Large intestine (tissue), 3 donors: ENCODE results near the gene GLE1. TPM values are rescaled to one million over a fixed set of nuclear protein-coding genes. Genes with fewer than 3 reads are reported as not detected.
A peak's percentile ranks its signal among the peaks of the same experiment; 100 is the strongest.
"Not testable (repeated sequence)": the region's sequence is repeated elsewhere in the genome, so short reads cannot be mapped to it uniquely, and the experiment has no call there.

Experiments used
- DNase-seq, 2 donors: peaks; one replicate each; pipeline versions ENCODE4 v3.0.0 to v3.0.0-alpha.2; 2013
- H3K27ac ChIP-seq: one replicate; pipeline ENCODE4 v1.5.1; 2013; ENCODE audit warnings: low read length
- H3K27me3 ChIP-seq: 2 replicates; pipeline ENCODE4 v1.6.1; 2013; ENCODE audit warnings: low read length; ENCODE audit not compliant: control insufficient read depth, insufficient read depth
- H3K36me3 ChIP-seq: 2 replicates; pipeline ENCODE4 v1.6.1; 2013; ENCODE audit warnings: low read length; ENCODE audit not compliant: control insufficient read depth, insufficient read depth
- H3K4me1 ChIP-seq: one replicate; pipeline ENCODE4 v1.6.1; 2013; ENCODE audit warnings: low read length; ENCODE audit not compliant: control insufficient read depth, insufficient read depth
- H3K4me3 ChIP-seq: one replicate; pipeline ENCODE4 v1.5.1; 2013; ENCODE audit warnings: low read length
- H3K9me3 ChIP-seq: one replicate; pipeline ENCODE4 v1.6.1; 2013; ENCODE audit warnings: mild to moderate bottlenecking, low read depth, low read length, moderate library complexity; ENCODE audit not compliant: control insufficient read depth
- WGBS: methylation state at CpG from one replicate; pipeline ENCODE4 v1.1.5; 2013; ENCODE audit warnings: low lambda C conversion rate; ENCODE audit not compliant: insufficient coverage; 5-methylcytosine and 5-hydroxymethylcytosine counted together
- polyA plus RNA-seq: library from polyadenylated mRNA; unstranded; fragments of 120-200 nt; gene quantifications from one replicate; pipeline ENCODE4 v1.2.1, GENCODE V29; 2013

GLE1 gene
- polyA plus RNA-seq, 1 donor, result 26.9 TPM

DNA sequence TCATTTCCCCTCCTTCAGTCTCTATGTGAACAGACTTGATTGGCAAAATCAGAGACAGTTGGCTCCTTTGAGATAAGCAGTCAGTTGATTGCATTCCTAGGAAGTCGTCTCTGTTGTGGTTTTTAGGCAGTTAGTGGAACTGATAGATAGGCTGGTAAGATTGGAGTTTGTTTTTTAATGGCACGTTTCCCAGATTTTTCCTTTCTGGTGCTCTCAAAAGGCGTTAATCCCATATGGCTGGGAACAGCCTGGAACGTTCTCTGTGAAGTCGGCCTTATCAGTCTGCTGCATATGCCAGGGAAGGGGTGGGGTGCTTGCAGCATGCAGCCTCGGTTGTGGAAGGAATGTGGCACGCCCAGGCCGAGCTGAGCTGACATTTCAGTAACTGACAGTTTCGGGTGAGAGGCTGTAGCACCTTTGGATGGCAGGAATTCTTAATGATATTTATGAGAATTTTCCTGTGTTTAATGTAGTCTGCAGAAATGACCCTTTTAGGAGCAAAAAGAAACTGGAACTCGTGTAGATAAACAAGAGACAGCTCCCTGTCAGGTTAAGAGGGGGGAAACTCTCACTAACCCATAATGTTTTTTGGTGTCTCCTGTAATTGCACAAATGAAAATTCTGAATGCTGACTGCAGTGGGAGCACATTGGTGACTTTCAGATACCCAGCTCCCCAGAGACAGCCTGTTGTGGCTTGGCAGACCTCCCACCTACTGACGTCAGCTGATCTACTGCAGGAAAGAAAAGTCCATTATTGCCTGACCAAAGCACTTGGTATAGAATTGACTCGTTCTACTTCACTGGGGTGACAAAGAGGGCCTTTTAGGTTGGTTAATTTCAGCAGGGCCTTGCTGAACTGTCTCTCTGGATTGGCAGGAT lies 54.2 kb downstream of the GLE1 start:
- Histone ChIP-seq H3K9me3 (no peaks in the 10 kb centered on the region), H3K27ac (peak overlapping the region; percentile 84), H3K27me3 (no peaks in the 10 kb centered on the region), H3K4me1 (peaks cover 52% of the 10 kb centered on the region), H3K4me3 (no peak overlapping the region), H3K36me3 (peaks cover 4% of the 10 kb centered on the region)
- peak; percentile 90 for DNase-seq
- no CpG with 5 or more reads among the region's 12 CpGs for WGBS

DNA sequence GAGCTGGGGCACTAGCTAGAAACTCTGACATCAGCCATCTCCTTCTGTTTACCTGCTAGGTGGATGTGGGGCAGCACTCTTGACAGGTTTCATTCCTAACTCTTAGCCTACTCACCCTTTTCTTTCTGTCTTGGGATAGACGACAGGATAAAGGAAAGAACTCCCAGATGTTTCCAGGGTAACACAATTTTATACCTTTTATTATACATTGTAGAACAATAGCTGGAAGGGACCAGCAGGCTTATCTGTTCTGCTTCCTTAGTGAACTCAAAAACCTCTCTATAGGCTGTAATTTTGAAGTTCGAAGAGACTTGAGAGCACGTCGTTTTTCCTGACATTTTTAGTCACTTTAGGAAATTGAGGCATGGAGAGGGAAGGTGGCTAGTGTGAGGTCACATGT lies 61.1 kb downstream of the GLE1 start:
- H3K27ac ChIP-seq, result no peak overlapping the region
- DNase-seq, result no peak
- no peak overlapping the region for H3K4me3 ChIP-seq
- H3K36me3 ChIP-seq, result peaks cover 42% of the 10 kb centered on the region
- WGBS, result 33% methylated on average over 1 of the region's 4 CpGs
- no peaks in the 10 kb centered on the region for H3K27me3 ChIP-seq
- no peaks in the 10 kb centered on the region for H3K4me1 ChIP-seq
- H3K9me3 ChIP-seq, result no peaks in the 10 kb centered on the region

DNA sequence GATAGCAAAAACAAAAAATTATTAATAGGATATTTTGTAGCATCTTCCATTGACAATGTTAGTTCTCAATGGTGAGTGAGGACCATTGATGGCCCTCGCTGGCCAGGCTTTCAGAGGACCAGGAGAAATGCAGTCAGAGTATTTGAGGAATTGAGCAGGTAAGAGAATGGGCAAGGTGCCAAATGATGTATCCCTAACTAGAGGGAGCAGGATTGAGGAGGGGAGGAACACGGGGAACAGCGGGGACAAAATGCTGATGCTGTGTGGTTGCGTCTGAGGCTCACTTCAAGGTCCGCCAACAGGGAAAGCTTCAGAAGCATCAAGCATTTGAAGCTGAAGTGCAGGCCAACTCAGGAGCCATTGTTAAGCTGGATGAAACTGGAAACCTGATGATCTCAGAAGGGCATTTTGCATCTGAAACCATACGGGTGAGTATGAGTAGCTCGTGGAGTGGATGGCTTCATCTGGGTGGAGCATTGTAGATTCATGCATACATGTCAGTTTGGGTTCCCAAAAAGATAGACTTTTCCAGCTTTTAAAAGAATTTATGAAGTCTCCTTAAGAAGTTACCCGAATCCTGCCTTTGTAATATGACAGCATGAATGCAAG lies 64.1 kb downstream of the GLE1 start:
- no peaks in the 10 kb centered on the region for H3K27me3 ChIP-seq
- DNase-seq, result no peak
- no peaks in the 10 kb centered on the region for H3K9me3 ChIP-seq
- no peak overlapping the region for H3K4me3 ChIP-seq
- no peaks in the 10 kb centered on the region for H3K4me1 ChIP-seq
- WGBS, result 0% methylated on average over 1 of the region's 8 CpGs
- no peak overlapping the region for H3K27ac ChIP-seq
- H3K36me3 ChIP-seq, result peaks cover 59% of the 10 kb centered on the region

DNA sequence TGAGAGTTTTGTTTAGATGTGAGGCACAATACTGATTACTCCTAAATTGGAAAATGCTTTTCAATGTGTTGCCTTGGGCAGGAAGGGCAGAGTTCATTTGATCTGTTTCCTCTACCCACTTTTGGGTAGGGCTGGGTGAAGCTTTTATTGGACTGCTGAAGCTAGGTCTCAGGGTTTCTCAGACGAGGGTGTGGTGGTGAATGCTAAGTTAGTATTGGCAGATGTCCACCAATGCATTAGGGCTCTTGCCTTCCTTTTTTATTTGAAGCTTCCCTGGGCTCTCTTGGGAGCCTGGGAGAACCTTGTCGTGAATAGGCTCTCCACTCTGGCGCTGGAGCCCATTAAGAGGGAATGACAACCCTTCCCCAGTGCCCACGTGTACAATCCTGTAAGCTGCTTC lies 71.0 kb downstream of the GLE1 start:
- H3K4me1 ChIP-seq, result no peaks in the 10 kb centered on the region
- H3K9me3 ChIP-seq, result no peaks in the 10 kb centered on the region
- H3K27ac ChIP-seq, result no peak overlapping the region
- H3K36me3 ChIP-seq, result peaks cover 81% of the 10 kb centered on the region
- H3K4me3 ChIP-seq, result no peak overlapping the region
- WGBS, result no CpG with 5 or more reads among the region's 4 CpGs
- DNase-seq, result no peak
- H3K27me3 ChIP-seq, result no peaks in the 10 kb centered on the region

DNA sequence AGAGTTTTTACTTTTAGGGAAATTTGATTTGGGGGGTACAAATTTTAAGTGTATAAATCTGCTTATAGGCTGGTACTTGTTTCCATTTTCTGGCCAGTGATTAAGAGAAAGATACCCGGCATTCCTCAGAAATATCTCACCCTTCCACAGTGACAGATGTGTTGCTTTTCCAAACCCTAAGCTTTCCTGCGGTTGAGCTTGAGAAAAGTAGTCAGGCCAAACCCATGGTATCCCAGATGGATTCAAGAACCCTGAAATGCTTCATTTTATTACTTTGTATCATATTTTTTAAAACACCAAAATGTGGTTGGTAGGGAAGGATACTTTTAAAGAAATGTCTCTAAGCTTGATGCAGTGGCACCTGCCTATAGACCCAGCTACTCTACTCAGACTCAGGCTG lies 71.4 kb downstream of the GLE1 start:
- DNase-seq, result no peak
- 90% methylated on average over 2 of the region's 2 CpGs for WGBS
- H3K4me1 ChIP-seq, result no peaks in the 10 kb centered on the region
- no peak overlapping the region for H3K27ac ChIP-seq
- H3K27me3 ChIP-seq, result no peaks in the 10 kb centered on the region
- H3K36me3 ChIP-seq, result peaks cover 86% of the 10 kb centered on the region
- H3K4me3 ChIP-seq, result no peak overlapping the region
- no peaks in the 10 kb centered on the region for H3K9me3 ChIP-seq

GRCh38 chr9:128577206-128577605 lies 72.7 kb downstream of the GLE1 start:
- Histone ChIP-seq H3K9me3 (no peaks in the 10 kb centered on the region), H3K4me3 (no peak overlapping the region), H3K4me1 (no peaks in the 10 kb centered on the region), H3K36me3 (peaks cover 86% of the 10 kb centered on the region), H3K27ac (peak overlapping the region; percentile 43), H3K27me3 (no peaks in the 10 kb centered on the region)
- peak; percentile 28 to 33 for DNase-seq
- no CpG with 5 or more reads among the region's 8 CpGs for WGBS

- 100% methylated on average over 1 of the region's 1 CpG for WGBS
- Histone ChIP-seq H3K27ac (no peak overlapping the region), H3K9me3 (no peaks in the 10 kb centered on the region), H3K4me3 (no peak overlapping the region), H3K27me3 (no peaks in the 10 kb centered on the region), H3K36me3 (peaks cover 91% of the 10 kb centered on the region), H3K4me1 (no peaks in the 10 kb centered on the region)
- DNase-seq, result no peak
Measured at GRCh38 chr9:128579194-128579593, 74.7 kb downstream of the GLE1 start.

DNA sequence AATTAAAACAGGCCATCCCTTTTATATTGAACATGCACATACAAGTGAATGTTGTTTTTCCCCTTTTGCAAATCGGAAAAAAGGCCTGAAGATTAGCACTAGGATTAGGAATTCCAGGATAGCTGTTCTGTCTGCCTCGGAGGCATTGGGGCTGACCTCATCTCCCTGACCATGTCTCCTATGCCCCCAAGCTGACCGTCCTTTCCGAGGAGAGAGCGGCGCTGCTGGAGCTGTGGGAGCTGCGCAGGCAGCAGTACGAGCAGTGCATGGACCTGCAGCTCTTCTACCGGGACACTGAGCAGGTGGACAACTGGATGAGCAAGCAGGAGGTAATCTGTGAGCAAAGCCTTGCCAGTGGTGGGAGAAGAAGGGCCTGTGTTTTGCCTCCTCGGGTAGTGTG lies 76.2 kb downstream of the GLE1 start:
- Histone ChIP-seq H3K27ac (no peak overlapping the region), H3K36me3 (peaks cover 92% of the 10 kb centered on the region), H3K4me1 (no peaks in the 10 kb centered on the region), H3K27me3 (no peaks in the 10 kb centered on the region), H3K4me3 (no peak overlapping the region), H3K9me3 (no peaks in the 10 kb centered on the region)
- DNase-seq, result no peak
- no CpG with 5 or more reads among the region's 10 CpGs for WGBS

DNA sequence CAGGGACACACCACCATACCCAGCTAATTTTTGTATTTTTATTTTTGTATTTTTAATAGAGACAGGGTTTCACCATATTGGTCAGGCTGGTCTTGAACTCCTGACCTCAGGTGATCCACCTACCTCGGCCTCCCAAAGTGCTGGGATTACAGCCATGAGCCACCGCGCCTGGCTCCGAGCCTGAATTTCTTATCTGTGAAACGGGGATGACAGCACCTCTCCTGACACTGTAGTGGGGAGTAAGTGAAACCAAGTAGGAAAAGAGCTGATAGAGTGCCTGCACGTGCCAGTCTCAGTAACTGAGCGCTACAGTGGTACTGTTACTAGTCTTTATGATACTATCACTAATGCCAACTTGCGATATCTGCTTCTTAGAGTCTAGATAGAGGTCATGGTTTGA lies 80.6 kb downstream of the GLE1 start:
- H3K27me3 ChIP-seq, H3K27ac ChIP-seq, H3K4me1 ChIP-seq, H3K9me3 ChIP-seq, H3K4me3 ChIP-seq, DNase-seq: not testable (repeated sequence)
- 100% methylated on average over 2 of the region's 8 CpGs for WGBS
- peaks cover 91% of the 10 kb centered on the region for H3K36me3 ChIP-seq

DNA sequence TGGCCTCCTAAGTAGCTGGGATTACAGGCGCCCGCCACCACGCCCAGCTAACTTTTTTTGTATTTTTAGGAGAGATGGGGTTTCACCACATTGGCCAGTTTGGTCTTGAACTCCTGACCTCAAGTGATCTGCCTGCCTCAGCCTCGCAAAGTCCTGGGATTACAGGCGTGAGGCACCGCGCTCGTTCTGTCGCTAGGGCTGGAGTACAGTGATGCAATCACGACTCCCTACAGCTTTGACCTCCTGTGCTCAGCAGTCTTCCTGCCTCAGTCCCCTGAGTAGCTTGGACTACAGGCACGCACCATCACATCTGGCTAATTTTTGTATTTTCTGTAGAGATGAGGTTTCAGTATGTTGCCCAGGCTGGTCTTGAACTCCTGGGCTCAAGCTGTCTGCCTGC lies 82.4 kb downstream of the GLE1 start:
- no CpG with 5 or more reads among the region's 11 CpGs for WGBS
- Histone ChIP-seq H3K27ac (peak overlapping the region; percentile 83), H3K36me3 (peaks cover 93% of the 10 kb centered on the region)
- peak; percentile 45 to 73 for DNase-seq
- not testable (repeated sequence) for H3K27me3 ChIP-seq, H3K4me3 ChIP-seq, H3K4me1 ChIP-seq, H3K9me3 ChIP-seq
